Stimulated activated naive CD4-positive, alpha-beta T cell treated with Interleukin-2 at 50 U/mL for 16 hours (primary cell): ENCODE data around the gene KCNK4.

ENCODE experiments used
- DNase-seq: peaks from one replicate; lab custom pipeline; 2025; lab: John Stamatoyannopoulos, UW

The KCNK4 gene

DNA sequence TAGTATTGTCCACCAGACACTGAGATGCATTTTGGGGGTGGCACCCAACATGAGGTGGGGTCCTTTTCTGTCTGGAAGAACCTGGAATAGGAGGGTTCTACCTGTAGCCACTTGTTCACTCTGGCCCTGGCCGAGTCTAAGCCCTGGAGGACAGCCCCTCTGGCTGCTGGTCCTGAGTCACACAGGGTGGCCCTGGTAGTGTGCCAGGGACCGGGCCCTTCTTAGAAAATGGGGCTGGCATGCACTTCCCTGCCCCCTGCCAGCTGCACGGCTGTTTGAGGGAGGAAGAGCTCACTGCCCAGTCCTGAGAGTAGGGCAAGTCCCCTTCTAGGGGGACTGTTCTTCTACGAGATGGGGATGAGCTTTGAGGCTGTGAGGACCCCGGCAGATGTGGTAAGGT is 37.6 kb upstream of the KCNK4 start:
- no peak for DNase-seq

DNA sequence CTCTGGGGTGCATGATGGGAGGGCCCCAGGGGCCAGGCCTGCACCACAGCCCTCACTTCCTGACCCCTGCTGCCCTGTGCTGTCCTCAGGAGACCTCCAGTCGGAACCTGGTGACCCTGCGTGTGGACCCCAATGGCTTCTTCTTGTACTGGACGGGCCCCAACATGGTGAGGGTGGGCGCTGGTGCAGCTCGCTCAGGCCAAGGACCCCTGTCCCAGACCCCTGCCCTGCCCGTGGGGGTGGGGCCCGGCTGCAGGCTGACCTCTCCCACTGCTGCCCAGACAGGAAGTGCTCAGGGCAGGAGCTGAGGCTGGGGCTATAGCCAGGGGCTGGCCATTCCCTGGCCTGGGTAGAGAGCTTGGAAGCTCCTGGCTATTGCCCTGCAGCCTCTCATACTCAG is 36.8 kb upstream of the KCNK4 start:
- no peak for DNase-seq

DNA sequence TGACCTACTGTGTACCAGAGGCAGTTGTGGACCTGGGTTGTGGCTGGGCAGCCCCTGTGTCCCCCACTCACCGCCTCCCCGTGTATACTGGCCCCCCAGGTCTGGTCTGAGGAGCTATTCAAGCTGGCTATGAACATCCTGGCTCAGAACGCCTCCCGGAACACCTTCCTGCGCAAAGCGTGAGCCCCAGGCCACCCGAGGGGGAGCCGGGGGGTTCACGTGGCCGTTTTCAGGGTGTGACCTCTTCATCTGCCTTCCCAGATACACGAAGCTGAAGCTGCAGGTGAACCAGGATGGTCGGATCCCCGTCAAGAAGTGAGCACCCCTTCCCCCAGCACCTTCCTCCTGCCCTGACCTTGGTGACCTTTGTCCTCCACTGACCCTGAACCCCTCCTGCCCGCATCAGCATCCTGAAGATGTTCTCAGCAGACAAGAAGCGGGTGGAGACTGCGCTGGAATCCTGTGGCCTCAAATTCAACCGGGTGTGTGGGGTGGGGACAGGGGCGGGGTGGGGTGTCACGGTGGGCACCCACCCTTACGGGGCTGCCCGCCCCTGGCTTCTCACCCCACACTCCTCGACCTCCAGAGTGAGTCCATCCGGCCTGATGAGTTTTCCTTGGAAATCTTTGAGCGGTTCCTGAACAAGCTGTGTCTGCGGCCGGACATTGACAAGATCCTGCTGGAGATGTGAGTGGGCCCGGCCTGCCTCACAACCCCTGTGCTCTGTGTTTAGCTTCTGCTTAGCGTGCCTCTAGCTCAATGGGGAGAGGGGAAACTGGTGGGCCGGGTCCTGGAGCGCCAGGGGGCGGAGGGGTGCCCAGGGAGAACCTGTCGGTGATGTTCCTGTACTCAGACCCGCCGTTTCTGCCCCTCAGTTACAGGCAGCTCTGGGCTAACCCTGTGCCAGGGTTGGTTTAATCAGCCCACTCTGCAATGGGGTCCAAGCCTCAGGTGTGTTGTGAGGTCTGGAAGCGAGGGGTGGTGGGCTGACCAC is 35.7 kb upstream of the KCNK4 start:
- DNase-seq = no peak

DNA sequence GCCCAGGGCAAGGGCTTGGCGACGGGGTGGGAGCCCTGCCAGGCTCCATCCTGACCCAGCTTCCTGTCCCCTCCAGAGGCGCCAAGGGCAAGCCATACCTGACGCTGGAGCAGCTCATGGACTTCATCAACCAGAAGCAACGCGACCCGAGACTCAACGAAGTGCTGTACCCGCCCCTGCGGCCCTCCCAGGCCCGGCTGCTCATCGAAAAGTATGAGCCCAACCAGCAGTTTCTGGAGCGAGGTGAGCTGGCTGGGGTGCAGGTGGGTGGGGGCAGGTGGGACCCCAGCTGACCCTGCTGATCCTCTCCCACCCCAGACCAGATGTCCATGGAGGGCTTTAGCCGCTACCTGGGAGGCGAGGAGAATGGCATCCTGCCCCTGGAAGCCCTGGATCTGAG is 34.8 kb upstream of the KCNK4 start:
- DNase-seq = no peak

DNA sequence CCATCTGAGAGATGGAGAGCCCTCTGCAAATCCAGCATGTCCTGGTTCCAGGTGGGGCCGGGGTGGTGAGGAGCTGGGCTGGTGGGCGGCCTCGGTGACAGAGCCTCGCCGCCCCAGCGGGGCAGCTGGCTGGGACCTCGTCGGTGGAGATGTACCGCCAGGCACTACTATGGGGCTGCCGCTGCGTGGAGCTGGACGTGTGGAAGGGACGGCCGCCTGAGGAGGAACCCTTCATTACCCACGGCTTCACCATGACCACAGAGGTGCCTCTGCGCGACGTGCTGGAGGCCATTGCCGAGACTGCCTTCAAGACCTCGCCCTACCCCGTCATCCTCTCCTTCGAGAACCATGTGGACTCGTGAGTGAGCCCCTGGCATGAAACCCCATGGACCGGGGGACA is 32.7 kb upstream of the KCNK4 start:
- no peak for DNase-seq

DNA sequence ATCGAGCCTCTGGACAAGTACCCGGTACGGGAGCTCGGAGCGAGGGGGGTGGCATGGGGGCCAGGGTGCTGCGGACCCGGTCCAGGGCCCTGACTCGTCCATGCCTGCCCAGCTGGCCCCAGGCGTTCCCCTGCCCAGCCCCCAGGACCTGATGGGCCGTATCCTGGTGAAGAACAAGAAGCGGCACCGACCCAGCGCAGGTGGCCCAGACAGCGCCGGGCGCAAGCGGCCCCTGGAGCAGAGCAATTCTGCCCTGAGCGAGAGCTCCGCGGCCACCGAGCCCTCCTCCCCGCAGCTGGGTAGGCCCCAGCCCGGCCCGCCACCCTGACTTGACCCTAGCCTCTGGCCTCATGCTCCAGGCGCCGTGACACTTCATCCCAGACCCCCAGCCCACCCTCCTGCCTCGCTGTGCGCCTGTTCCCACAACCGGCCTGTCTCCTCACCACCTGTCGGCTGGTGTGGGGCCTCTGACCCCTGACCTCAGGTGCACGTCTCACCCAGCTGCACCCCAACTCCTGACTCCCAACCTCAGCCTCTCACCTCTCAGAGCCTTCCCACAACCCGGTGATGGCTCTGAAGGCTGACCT is 32.1 kb upstream of the KCNK4 start:
- no peak for DNase-seq

DNA sequence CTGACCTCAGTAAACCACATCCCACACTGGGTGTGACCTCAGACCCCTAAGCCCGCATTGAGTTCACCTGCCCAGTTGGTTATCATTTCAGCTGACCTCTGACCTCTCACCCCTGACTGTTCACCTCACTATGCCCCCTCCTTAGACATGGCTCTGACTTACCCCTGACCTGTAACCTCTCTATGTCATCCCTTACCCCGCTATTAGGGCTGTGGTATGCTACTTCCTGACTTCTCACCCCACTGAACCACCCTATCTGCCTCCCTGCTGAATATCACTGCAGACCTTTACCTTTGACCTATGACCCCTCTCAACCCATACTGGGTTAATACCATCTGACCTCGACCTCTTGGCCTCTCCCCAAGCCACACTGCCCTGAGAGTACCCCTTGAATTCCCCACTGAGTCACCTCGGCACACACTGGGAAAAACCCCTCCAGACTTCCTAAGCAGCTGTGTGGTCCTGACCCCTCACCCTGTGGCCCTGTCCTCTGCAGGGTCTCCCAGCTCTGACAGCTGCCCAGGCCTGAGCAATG is 31.5 kb upstream of the KCNK4 start:
- DNase-seq = no peak

DNA sequence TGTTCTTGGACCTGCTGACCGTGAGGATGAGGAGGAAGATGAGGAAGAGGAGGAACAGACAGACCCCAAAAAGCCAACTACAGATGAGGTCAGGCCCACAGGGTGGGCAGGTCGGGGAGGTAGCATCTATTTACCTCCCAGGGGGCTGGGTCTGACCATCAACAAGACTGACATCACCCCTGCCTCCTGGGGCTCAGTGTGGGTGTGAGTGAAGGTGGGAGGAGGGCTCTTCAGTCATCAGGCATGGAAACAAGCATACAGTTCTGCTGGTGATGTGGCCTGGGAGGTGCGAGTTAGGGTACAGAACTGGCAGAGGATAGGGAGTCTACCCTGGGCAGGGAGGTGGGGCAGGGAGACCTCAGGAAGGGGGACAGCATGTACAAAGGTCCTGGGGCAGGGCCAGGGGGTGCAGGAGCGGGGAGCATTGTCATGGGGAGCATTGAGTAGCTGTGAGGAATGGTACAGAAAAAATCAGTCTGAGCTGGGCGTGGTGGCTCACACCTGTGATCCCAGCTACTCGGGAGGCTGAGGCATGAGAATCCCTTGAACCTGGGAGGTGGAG is 30.9 kb upstream of the KCNK4 start:
- no peak for DNase-seq

DNA sequence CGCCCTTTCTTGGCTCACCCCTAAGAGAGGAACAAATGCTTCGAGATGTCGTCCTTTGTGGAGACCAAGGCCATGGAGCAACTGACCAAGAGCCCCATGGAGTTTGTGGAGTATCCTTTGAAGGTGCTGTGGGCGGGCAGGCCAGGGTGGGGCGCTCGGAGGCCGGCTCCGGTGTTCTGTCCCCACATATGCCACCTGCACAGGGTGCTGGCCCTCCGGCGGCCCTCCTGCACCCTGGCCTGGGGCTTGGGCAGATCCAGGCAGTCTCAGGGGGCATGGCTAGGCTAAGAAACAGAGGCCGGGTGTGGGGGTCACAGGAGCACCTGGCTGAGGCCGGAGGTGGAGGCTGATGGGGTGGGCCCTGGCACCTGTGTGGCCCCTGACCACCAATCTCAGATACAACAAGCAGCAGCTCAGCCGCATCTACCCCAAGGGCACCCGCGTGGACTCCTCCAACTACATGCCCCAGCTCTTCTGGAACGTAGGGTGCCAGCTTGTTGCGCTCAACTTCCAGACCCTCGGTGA is 29.5 kb upstream of the KCNK4 start:
- DNase-seq = no peak

DNA sequence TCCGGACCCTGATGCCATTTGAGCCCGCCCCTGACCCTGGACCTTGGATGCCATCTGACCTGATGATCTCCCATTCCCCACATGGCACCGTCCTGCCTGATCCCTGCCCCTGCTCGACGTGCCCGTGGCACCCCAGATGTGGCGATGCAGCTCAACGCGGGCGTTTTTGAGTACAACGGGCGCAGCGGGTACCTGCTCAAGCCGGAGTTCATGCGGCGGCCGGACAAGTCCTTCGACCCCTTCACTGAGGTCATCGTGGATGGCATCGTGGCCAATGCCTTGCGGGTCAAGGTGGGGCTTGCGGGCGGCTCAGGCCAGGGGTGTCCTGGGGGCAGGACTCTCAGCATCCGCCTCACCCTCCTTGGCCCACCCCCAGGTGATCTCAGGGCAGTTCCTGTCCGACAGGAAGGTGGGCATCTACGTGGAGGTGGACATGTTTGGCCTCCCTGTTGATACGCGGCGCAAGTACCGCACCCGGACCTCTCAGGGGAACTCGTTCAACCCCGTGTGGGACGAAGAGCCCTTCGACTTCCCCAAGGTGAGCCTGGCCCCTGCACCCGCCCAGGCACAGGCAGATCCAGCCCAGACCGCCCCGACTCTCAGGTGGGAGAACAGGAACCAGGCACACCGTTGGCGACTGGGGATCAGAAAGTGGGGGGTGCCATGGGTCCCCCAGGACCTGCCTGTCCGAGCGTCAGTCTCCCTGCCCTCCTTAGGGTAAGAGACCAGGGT is 28.7 kb upstream of the KCNK4 start:
- no peak for DNase-seq

DNA sequence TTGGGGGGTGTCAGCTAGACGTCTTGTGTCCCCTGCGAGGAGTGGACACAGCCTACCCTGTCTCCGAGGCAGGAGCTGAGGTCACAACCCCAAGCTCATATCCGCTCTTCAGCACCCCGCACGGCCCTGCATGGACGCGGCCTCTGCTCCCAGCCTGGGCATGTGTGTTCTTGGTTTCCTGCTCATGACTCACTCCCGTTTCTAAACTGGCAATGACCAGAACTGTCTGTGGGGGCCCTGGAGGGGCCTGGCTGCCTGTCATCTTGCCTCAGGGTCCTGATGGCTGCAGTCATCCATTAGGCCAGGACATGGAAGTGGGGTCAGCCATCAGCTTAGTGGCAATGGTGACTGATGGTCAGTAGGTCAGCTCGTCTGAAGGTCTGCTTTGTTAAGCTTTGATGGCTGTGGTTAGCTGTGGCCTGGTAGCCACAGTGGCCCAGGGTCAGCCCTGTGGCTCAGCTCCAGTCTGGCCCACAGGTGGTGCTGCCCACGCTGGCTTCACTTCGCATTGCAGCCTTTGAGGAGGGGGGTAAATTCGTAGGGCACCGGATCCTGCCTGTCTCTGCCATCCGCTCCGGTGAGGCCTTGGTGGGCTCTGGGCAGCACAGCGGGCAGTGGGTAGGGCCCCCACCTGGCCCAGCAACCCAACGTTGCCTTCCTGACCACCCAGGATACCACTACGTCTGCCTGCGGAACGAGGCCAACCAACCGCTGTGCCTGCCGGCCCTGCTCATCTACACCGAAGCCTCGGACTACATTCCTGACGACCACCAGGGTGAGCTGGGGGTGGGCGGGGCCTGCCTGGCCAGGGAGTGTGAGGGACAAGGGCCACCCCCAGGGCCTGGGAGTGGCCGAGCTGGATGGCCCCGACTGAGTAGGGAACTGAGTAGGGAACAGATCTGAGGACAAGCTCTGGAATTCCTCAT is 27.8 kb upstream of the KCNK4 start:
- no peak for DNase-seq

DNA sequence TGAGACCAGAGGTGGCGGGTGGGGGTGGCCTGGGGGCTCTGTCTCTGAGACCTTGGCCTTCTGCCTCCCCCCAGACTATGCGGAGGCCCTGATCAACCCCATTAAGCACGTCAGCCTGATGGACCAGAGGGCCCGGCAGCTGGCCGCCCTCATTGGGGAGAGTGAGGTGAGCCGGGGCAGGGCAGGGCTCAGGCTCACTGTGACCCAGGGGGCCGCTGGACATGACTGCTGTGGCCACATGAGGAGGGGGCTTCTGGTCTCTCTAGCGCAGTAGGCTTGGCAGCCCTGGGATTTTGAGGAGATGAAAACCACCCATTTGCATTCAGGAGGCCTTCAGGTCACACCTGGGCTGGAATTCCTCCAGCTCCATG is 27.2 kb upstream of the KCNK4 start:
- DNase-seq = no peak

DNA sequence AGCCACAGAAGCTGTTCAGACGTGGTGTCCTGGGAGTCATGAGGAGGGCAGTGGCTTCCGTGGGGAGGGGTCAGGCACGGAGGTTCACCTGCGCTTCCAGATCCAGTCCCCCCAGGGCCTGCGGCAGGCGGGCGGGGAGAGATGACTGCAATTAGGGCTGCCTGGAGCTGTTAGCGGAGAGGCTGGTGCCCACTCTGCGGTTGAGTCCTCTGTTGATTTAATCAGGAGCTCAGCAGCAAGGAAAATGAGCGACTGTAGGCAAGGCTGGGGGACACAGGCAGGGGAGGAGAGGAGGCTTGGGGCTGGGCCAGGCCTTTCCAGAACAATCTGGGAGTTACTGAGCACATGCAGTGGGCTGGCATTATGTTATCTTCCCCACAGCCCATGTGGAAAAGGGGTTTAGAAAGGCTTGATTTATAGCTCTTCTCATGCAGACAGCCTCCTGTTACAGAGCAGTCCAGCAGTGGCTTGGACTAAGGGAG is 26.7 kb upstream of the KCNK4 start:
- no peak for DNase-seq

DNA sequence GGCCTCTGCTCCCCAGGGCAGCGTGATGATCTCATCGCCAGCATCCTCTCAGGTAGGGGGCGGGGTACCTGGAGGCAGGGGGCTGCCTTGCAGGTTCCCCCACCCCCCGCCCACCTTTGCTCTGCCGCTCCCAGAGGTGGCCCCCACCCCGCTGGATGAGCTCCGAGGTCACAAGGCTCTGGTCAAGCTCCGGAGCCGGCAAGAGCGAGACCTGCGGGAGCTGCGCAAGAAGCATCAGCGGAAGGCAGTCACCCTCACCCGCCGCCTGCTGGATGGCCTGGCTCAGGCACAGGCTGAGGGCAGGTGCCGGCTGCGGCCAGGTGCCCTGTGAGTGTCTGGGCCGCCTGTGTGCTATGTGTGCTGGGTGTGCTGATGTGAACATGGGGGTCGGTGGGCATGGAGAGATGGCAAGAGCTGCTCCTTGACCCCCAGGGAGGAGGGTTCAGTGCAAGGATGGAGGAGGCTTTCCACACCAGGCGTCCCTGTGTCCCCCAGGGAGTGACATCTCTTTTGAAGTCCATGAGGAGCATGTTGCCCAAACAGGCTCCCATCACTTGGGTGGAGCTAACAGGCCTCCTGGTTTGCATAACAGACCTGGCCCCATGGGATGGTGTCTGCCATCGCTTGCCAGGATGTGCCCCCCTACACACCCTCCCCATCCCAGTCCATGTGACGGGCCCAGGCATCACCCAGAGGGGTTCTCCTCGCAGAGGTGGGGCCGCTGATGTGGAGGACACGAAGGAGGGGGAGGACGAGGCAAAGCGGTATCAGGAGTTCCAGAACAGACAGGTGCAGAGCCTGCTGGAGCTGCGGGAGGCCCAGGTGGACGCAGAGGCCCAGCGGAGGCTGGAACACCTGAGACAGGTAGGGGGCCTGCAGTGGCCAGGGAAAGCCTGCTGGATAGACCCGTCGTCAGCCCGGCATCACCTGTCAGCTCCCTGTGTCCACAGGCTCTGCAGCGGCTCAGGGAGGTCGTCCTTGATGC is 25.6 kb upstream of the KCNK4 start:
- DNase-seq = no peak

DNA sequence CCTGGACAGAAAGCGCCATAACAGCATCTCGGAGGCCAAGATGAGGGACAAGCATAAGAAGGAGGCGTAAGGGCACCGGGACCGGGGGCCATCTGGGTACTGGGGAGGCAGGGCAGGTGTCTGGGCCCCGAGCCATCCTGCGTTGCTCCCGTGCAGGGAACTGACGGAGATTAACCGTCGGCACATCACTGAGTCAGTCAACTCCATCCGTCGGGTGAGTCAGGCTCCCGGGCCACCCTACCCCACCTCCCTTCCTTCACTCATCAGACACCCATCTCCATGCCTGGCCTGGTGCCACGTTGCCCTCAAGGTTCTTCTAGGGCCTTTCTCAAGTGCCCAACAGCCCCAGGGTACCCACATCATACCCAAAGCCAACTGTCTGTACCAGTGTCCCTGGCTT is 24.8 kb upstream of the KCNK4 start:
- DNase-seq = no peak

DNA sequence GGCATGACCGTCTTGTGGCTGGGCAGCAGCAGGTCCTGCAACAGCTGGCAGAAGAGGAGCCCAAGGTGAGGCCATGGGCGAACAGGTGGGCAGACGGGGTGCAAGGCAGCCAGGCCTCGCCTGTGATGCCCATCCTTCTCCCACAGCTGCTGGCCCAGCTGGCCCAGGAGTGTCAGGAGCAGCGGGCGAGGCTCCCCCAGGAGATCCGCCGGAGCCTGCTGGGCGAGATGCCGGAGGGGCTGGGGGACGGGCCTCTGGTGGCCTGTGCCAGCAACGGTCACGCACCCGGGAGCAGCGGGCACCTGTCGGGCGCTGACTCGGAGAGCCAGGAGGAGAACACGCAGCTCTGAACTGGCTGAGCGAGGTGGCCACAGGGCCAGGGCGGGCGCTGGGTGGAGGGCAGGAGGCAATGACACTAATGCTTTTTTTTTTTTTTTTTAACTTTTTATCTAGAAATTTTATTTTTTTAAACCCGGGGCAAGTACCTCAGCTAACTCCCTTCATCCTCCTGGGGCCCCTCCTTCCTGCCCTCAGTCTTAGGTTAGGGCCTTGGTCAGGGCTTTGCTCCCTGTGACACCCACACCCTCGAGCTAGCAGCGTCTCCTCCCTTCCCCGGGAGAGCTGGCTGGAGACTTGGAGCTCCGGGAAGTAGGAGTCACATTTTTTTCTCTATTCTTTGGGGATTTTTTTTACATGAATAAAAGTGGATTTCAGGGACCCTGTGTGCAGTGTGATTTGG is 23.7 kb upstream of the KCNK4 start:
- no peak for DNase-seq

DNA sequence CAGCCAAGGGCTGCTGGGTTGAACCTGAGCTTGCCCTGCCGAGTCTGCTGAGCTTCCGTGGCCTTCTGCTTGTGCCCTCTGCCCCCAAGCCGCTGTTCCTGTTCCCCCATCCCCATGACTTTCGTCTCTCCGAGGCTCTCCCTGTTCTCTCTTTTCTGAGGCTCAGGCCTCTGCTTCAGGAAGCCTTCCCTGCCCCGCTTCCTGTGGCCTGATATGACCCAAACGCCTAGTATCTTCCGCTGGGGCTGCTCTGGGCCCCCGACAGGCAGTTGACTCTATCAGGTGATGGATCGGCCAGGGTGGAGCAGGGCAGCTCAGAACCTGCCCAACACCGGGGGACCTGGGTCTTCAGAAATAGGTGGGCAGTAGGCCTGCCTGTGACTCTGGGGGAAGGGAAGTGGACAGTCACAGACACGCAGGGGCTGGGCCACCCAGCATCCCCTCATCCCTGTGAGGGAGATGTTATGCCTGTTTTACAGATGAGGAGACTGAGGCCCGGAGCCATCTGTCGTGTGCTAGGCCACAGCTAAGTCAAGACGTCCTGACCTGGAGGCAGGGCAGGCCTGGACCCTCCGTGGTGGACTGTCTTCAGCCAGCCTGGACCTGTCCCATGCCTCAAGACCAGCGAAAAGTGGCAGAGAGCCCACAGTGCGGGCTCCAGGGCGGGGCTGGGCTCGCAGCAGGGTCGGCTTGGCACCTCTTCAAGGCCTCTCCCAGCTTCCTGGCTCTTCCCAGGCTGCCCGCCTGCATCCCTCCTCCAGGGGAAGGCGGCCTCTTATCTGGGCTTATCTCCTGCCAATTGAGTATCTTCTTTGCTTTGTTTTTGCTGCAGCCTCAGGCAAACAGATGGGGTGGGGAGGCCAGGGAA is 22.8 kb upstream of the KCNK4 start:
- no peak for DNase-seq
